Fibroblast of lung (primary cell): Measurements from ENCODE around the gene AGK.

Experiments used
- CTCF ChIP-seq, 2 donors: IDR thresholded peaks in 1 of 2; conservative IDR thresholded peaks in 1 of 2; 1 replicate in 1 of 2; 2 replicates in 1 of 2; pipeline ENCODE4 v1.5.1; 2011 to 2012; ENCODE audit warnings: low read length in 2 of 2, control low read depth in 1 of 2, inconsistent platforms in 1 of 2, low read depth in 1 of 2, mild to moderate bottlenecking in 1 of 2
- EZH2 ChIP-seq: IDR thresholded peaks from 2 replicates; pipeline ENCODE4 v1.5.1; 2012; ENCODE audit warnings: low read length, control low read depth, mild to moderate bottlenecking; ENCODE audit errors: missing control alignments

GRCh38 chr7:141668853-141669252 is 117.6 kb downstream of the AGK start:
- TF ChIP-seq CTCF (conservative IDR thresholded peaks at IDR 0.05 in 1 of 2, IDR thresholded peaks at IDR 0.05 in 1 of 2; ENCODE audit: low read depth in 1 of 2, low read length in 2 of 2): no peak
- no peak for TF ChIP-seq EZH2
